Measurements from ENCODE around the gene KRT4. TPM values are rescaled to one million over a fixed set of nuclear protein-coding genes. Genes with fewer than 3 reads are reported as not detected.

Gene KRT4
- total RNA-seq, 1 experiment from 2014 or later: not detected

GRCh38 chr12:52844386-52844785 lies 30.5 kb upstream of the KRT4 start:
- no peak for DNase-seq
- H3K27me3 ChIP-seq (ENCODE audit: control insufficient read depth, insufficient read depth, low read length): no peaks in the 10 kb centered on the region; the same call in 1 of the 2 replicates
- no peak overlapping the region for H3K4me3 ChIP-seq (ENCODE audit: insufficient read depth, low read depth, low read length)
- H3K36me3 ChIP-seq (replicated peaks; ENCODE audit: control insufficient read depth, insufficient read depth, low read length): no peaks in the 10 kb centered on the region

DNA sequence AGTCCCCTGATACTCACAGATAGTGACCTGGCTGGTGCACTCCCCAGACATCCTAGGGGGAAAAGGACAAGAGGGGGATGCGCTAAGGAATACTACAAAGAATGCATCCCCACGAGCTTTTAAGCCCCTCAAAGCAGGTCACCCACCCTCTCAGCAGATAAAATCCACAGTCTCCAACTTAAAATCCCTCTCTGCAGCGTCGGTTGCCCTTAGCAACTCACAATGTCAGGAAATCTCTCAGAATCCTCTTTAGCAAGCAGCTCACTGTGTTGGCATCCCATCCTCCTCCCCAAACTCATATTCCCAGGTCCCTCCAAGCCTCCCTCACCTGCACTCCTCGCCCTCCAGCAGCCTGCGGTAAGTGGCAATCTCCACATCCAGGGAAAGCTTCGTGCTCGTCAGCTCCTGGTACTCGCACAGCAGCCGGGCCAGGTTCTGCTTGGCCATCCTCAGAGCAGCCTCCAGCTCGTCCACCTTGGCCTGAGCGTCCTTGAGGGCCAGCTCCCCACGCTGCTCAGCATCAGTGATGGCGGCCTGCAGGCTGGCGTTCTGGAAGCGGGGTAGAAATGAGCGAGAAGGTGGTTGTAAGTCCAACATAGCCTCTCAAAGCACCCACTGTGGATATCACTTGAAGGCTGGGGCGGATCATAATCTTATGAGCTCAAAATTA lies 25.7 kb upstream of the KRT4 start:
- no peaks in the 10 kb centered on the region; the same call in 1 of the 2 replicates for H3K27me3 ChIP-seq (ENCODE audit: control insufficient read depth, insufficient read depth, low read length)
- H3K36me3 ChIP-seq (replicated peaks; ENCODE audit: control insufficient read depth, insufficient read depth, low read length): no peaks in the 10 kb centered on the region
- no peak overlapping the region for H3K4me3 ChIP-seq (ENCODE audit: insufficient read depth, low read depth, low read length)
- no peak for DNase-seq

DNA sequence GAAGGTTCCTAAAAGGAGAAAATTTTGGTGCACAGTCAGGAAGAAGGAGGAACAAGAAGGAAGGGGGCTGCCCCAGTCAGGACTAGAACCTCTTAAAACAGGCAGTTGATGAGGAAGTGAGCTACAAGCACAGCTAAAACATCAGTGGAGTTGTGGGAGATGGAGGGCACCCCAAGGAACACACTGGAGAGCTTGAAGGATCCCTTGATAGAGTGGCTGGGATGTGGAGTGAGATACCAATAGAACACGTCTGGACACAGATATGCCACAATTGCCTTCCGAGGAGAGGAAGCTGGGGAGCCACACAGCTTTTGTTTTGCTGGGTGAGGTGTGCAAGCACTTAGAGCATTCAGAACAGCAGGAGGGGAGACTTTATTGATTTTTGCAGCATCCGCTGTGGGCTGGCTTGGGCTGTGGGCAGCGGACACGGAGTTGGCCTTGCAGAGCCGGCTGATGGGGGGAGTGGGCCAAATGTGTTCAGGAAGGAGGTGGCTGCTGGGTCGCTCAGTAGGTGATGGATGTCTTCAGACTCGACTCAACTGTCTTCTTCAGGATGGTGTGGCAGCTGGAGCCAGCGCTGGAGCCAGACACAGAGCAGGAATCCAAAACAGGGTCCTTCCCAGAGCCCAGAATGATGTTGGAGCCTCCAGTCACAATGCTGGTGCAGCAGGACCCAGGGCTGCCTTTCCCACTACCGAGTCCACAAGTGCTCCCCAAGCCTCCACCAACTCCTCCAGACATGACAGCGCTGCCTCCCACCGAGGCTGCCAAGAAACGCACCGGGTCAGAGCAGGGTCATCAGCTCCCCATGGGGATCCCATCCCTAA lies 24.9 kb upstream of the KRT4 start:
- no peak overlapping the region for H3K4me3 ChIP-seq (ENCODE audit: insufficient read depth, low read depth, low read length)
- no peaks in the 10 kb centered on the region; the same call in 1 of the 2 replicates for H3K27me3 ChIP-seq (ENCODE audit: control insufficient read depth, insufficient read depth, low read length)
- H3K36me3 ChIP-seq (replicated peaks; ENCODE audit: control insufficient read depth, insufficient read depth, low read length): no peaks in the 10 kb centered on the region
- no peak for DNase-seq

- no peaks in the 10 kb centered on the region for H3K36me3 ChIP-seq (replicated peaks; ENCODE audit: control insufficient read depth, insufficient read depth, low read length)
- no peak overlapping the region for H3K4me3 ChIP-seq (ENCODE audit: insufficient read depth, low read depth, low read length)
- H3K27me3 ChIP-seq (ENCODE audit: control insufficient read depth, insufficient read depth, low read length): no peaks in the 10 kb centered on the region; the same call in 1 of the 2 replicates
- DNase-seq: no peak
Measured at GRCh38 chr12:52837781-52838608, 24.1 kb upstream of the KRT4 start.

DNA sequence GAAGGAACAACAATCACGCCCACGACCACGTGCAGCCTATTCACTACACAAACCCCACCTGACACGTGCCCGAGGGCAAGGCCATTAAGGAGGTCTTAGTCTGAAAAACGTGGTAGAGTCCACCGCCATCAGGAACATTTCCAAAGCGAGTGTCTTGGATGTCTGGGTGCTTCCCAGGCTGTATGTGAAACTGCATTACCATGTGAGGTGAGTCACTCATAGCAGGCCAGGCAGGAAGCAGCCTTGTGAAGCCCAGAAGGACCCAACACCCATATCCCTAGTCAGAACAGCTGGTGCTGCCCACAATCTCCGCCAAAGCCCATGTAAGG lies 23.5 kb upstream of the KRT4 start:
- no peak for DNase-seq
- no peak overlapping the region for H3K4me3 ChIP-seq (ENCODE audit: insufficient read depth, low read depth, low read length)

GRCh38 chr12:52836491-52837412 lies 22.8 kb upstream of the KRT4 start:
- DNase-seq: no peak
- Histone ChIP-seq H3K36me3 (replicated peaks; ENCODE audit: control insufficient read depth, insufficient read depth, low read length) (no peaks in the 10 kb centered on the region), H3K4me3 (ENCODE audit: insufficient read depth, low read depth, low read length) (no peak overlapping the region), H3K27me3 (ENCODE audit: control insufficient read depth, insufficient read depth, low read length) (no peaks in the 10 kb centered on the region; the same call in 1 of the 2 replicates)

More for the DNA sequence above, 23.5 kb upstream of the KRT4 start:
- Histone ChIP-seq H3K36me3 (replicated peaks; ENCODE audit: control insufficient read depth, insufficient read depth, low read length) (no peaks in the 10 kb centered on the region), H3K27me3 (ENCODE audit: control insufficient read depth, insufficient read depth, low read length) (no peaks in the 10 kb centered on the region; the same call in 1 of the 2 replicates)

DNA sequence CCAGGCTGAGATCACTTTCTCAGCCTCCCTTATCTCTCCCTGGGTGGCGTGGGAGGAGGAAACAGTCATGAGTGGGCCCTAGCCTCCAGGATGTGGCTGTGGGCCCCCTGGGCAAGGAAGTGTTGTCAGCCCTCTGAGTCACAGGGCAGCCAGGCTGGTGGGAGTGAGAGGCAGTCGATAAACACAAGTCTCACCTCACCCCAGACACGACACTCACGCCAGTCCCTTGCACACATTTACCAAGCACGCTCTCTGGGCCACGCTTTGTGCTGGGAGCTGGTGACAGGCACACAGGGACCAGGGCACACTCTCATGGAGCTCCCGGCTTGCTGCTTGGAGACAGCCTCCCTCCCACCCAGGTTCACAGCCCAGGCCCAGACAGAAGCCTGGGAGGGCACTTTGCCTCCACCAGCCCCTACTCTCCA lies 22.1 kb upstream of the KRT4 start:
- Histone ChIP-seq H3K4me3 (ENCODE audit: insufficient read depth, low read depth, low read length) (no peak overlapping the region), H3K36me3 (replicated peaks; ENCODE audit: control insufficient read depth, insufficient read depth, low read length) (no peaks in the 10 kb centered on the region), H3K27me3 (ENCODE audit: control insufficient read depth, insufficient read depth, low read length) (no peaks in the 10 kb centered on the region; the same call in 1 of the 2 replicates)
- DNase-seq: no peak

GRCh38 chr12:52835271-52836041 lies 21.5 kb upstream of the KRT4 start:
- Histone ChIP-seq H3K27me3 (ENCODE audit: control insufficient read depth, insufficient read depth, low read length) (no peaks in the 10 kb centered on the region; the same call in 1 of the 2 replicates), H3K36me3 (replicated peaks; ENCODE audit: control insufficient read depth, insufficient read depth, low read length) (no peaks in the 10 kb centered on the region), H3K4me3 (ENCODE audit: insufficient read depth, low read depth, low read length) (no peak overlapping the region)
- DNase-seq: no peak

DNA sequence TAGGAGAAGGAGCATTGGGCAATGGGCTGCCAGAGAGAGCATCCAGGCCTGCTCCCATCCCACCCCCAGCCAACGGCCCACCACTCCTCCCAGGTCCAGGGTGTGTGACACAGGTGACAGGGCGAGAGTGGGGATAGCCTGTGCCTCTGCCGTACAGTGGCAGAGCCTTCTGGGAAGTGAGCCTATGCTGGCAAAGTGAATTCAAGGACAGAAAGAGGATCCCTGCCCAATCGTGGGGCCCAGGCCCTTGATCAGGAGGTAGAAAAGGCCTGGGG lies 20.7 kb upstream of the KRT4 start:
- H3K27me3 ChIP-seq (ENCODE audit: control insufficient read depth, insufficient read depth, low read length): no peaks in the 10 kb centered on the region; the same call in 1 of the 2 replicates
- H3K4me3 ChIP-seq (ENCODE audit: insufficient read depth, low read depth, low read length): no peak overlapping the region
- no peaks in the 10 kb centered on the region for H3K36me3 ChIP-seq (replicated peaks; ENCODE audit: control insufficient read depth, insufficient read depth, low read length)
- DNase-seq: no peak

GRCh38 chr12:52833922-52834726 lies 20.2 kb upstream of the KRT4 start, which contains the start of gene KRT79:
Gene KRT79 (minus strand): TSS chr12:52834311. CDS start chr12:52834260, 51 bp downstream.
- no peak for DNase-seq
- Histone ChIP-seq H3K36me3 (replicated peaks; ENCODE audit: control insufficient read depth, insufficient read depth, low read length) (no peaks in the 10 kb centered on the region), H3K4me3 (ENCODE audit: insufficient read depth, low read depth, low read length) (no peak within 1 kb of the TSS), H3K27me3 (ENCODE audit: control insufficient read depth, insufficient read depth, low read length) (no peaks in the 10 kb centered on the region; the same call in 1 of the 2 replicates)

DNA sequence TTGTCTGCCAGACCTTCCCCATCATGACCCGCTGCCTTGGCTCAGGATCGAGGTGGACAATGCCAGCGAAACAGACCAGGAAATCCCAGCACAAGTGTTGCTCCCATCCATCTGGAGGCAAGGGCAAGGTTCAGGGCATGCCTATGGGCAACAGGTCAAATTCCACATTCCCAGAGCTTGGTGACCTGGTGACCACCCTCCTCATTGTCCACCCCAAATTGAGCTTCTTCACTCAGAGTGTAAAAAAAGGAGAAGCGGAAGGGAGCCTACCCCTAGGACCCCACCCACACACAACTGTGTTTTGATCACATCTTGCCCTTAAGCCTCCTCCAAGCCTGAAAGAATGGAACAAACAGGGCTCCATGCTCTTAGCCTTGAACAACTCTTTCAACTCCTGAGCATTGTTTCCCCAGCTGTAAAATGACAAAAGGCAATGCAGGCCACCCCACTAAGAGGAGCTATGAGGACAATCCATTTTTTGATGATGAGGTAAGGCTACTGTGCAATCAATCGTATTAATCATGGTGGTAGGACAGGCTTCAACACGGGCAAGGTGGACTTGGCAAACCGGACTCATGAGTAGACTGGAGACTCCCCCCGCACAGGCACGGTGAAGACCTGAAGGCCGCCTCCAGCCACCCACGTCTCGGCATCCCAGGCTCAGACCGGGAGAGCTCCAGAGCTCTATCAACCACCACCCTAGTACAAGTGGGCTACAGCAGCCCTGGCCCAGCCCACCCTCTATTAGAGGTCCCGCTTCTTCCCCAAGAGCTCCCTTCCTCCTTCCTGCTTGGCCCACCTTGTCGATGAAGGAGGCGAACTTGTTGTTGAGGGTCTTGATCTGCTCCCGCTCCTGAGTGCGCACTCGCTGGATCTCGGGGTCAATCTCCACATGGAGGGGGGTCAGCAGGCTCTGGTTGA lies 19.3 kb upstream of the KRT4 start:
- no peak overlapping the region for H3K4me3 ChIP-seq (ENCODE audit: insufficient read depth, low read depth, low read length)
- no peak for DNase-seq
- no peaks in the 10 kb centered on the region for H3K36me3 ChIP-seq (replicated peaks; ENCODE audit: control insufficient read depth, insufficient read depth, low read length)
- H3K27me3 ChIP-seq (ENCODE audit: control insufficient read depth, insufficient read depth, low read length): no peaks in the 10 kb centered on the region; the same call in 1 of the 2 replicates

DNA sequence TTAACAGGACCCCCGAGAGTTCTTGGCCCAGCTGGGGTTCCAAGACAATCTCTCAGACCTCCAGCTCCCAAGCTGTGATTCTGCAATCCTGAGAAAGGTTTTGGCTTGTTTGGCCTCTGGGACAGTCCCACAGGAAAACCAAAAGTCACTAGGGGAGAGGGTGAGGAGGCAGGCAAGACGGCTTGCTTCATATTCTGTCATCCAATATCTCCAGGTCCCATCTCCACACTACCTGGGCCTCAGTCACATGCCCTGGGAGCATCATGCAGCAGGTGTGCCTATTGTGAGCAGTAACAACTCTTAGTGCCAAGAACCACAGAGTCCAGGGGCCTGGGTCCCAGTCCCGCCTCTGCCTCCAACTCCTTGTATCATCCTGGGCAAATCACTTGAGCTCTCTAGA lies 18.5 kb upstream of the KRT4 start:
- DNase-seq: no peak
- Histone ChIP-seq H3K4me3 (ENCODE audit: insufficient read depth, low read depth, low read length) (no peak overlapping the region), H3K27me3 (ENCODE audit: control insufficient read depth, insufficient read depth, low read length) (no peaks in the 10 kb centered on the region; the same call in 1 of the 2 replicates), H3K36me3 (replicated peaks; ENCODE audit: control insufficient read depth, insufficient read depth, low read length) (no peaks in the 10 kb centered on the region)
